Testis (tissue), 5 donors: ENCODE data around the gene CEP43. TPM values are rescaled to one million over a fixed set of nuclear protein-coding genes. Genes with fewer than 3 reads are reported as not detected.

Experiments used
- DNase-seq: peaks from one replicate; pipeline ENCODE4 v3.0.0-alpha.2; 2019
- H3K27ac ChIP-seq, 2 donors: fragments of 200-600 bp; sonication (generic); one replicate each; pipeline ENCODE4 v1.5.1; 2019
- H3K27me3 ChIP-seq: fragments of 200-600 bp; sonication (generic); one replicate; pipeline ENCODE4 v1.5.1; 2019
- H3K36me3 ChIP-seq: fragments of 200-600 bp; sonication (generic); one replicate; pipeline ENCODE4 v1.5.1; 2017; ENCODE audit warnings: low read depth; ENCODE audit errors: missing control alignments
- H3K4me1 ChIP-seq: fragments of 200-600 bp; sonication (generic); one replicate; pipeline ENCODE4 v1.5.1; 2019
- H3K4me3 ChIP-seq, 2 donors: fragments of 200-600 bp; sonication (generic); one replicate each; pipeline ENCODE4 v1.5.1; 2017 to 2019
- H3K9me3 ChIP-seq: fragments of 200-600 bp; sonication (generic); one replicate; pipeline ENCODE4 v1.5.1; 2017
- POLR2A ChIP-seq: fragments of 450-650 bp; IDR thresholded peaks from one replicate; pipeline ENCODE4 v1.6.1; 2017; ENCODE audit warnings: antibody characterized with exemption, mild to moderate bottlenecking, moderate library complexity
- WGBS, 2 donors: methylation state at CpG; one replicate each; pipeline ENCODE4 v1.1.5; 2018; 5-methylcytosine and 5-hydroxymethylcytosine counted together
- intact Hi-C: fragments of 100-400 bp; cut with DNase I; formaldehyde crosslinking; loops from one replicate; pipeline ENCODE4 v1.15.1; 2023; ENCODE audit warnings: low total_unique reads
- long read RNA-seq, 2 donors: transcript quantifications; one replicate each; lab custom pipeline, GENCODE V29; 2026
- polyA plus RNA-seq: library from polyadenylated mRNA; stranded (reverse); fragments of 350-450 nt; fragmentation: Illumina TruSeq; extraction: RNeasy Lipid Tissue Mini Kit (QIAGEN cat#74804); gene quantifications from one replicate; pipeline ENCODE4 v1.2.3, GENCODE V29; 2014; ENCODE audit warnings: low read depth, low replicate concordance; ENCODE audit not compliant: insufficient read depth
- total RNA-seq, 2 donors: library from RNA; depleted of rRNA; stranded (reverse); fragments of >200 nt; gene quantifications; one replicate each; pipeline ENCODE4 v1.2.3, GENCODE V29; 2016
- TF ChIP-seq, protein P1 (sequence below), 3 experiments: fragments of 450-650 bp in 2 of 3; fragments of 200-600 bp in 1 of 3; sonication (generic) in 1 of 3; IDR thresholded peaks; one replicate each; pipeline ENCODE4 v1.5.1; 2016 to 2019; ENCODE audit warnings: antibody characterized with exemption in 3 of 3, mild to moderate bottlenecking in 2 of 3, moderate library complexity in 1 of 3

Gene CEP43, protein sequence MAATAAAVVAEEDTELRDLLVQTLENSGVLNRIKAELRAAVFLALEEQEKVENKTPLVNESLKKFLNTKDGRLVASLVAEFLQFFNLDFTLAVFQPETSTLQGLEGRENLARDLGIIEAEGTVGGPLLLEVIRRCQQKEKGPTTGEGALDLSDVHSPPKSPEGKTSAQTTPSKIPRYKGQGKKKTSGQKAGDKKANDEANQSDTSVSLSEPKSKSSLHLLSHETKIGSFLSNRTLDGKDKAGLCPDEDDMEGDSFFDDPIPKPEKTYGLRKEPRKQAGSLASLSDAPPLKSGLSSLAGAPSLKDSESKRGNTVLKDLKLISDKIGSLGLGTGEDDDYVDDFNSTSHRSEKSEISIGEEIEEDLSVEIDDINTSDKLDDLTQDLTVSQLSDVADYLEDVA
- total RNA-seq (100 to 1,000 TPM in 1 of 2 donors, 10 to 100 TPM in 1; 67.0 to 129 TPM), polyA plus RNA-seq (105 TPM)
- long read RNA-seq, donor 1, full-length matches to known transcripts, result 4 of 4 reads
- long read RNA-seq, donor 1, partial matches to known transcripts, result 0 of 4 reads
- long read RNA-seq, donor 1, other reads (novel, unspliced or antisense), result 0 of 4 reads
- long read RNA-seq, donor 2, full-length matches to known transcripts, result 6 of 6 reads
- long read RNA-seq, donor 2, partial matches to known transcripts, result 0 of 6 reads
- long read RNA-seq, donor 2, other reads (novel, unspliced or antisense), result 0 of 6 reads

DNA sequence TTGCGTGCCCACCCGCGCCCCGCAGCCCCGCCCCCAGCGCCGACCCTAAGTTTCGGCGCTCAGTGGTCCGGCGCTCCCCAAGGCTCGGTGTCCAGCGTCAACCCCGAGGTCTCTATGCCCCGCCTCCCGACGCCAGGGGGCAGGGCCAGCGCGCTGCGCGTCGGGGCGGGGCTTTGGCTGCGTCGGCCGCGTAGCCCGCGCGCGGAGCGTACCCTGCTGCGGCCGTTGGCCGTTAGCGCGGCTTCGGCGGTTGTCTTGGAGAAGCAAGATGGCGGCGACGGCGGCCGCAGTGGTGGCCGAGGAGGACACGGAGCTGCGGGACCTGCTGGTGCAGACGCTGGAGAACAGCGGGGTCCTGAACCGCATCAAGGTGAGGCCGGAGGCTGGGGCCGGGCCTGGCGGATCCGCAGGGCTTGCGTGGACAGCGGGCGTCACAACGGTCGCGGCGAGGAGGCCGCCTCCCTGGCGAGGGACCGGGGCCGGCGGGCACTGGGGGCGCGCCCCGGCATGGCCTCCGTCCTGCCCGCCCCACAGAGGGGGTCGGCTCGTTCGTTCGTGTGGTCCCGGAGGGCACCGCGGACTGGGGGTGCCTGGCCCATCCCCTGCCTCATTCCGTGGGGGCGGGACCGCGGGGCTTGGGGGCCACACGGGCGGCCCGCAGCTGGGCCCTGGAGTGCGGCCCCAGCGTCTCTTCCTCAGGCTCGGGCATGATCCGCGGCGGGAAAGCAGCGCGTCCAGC is at the start of gene CEP43:
TSS of gene CEP43 (plus strand) at position 253 of the 739 bp plus-strand sequence. CDS start at position 269, 16 bp downstream.
- peak; percentile 97 for DNase-seq
- H3K9me3 ChIP-seq, result no peaks in the 10 kb centered on the region
- H3K4me3 ChIP-seq, result peak within 1 kb of the TSS; percentile 83 to 95
- WGBS, 2 donors, result 0 to 1% methylated on average over 17 to 85 of the region's 93 CpGs
- H3K4me1 ChIP-seq, result no peaks in the 10 kb centered on the region
- TF ChIP-seq, protein P1, sequence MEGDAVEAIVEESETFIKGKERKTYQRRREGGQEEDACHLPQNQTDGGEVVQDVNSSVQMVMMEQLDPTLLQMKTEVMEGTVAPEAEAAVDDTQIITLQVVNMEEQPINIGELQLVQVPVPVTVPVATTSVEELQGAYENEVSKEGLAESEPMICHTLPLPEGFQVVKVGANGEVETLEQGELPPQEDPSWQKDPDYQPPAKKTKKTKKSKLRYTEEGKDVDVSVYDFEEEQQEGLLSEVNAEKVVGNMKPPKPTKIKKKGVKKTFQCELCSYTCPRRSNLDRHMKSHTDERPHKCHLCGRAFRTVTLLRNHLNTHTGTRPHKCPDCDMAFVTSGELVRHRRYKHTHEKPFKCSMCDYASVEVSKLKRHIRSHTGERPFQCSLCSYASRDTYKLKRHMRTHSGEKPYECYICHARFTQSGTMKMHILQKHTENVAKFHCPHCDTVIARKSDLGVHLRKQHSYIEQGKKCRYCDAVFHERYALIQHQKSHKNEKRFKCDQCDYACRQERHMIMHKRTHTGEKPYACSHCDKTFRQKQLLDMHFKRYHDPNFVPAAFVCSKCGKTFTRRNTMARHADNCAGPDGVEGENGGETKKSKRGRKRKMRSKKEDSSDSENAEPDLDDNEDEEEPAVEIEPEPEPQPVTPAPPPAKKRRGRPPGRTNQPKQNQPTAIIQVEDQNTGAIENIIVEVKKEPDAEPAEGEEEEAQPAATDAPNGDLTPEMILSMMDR (IDR thresholded peaks at IDR 0.05), result peak in 2 of 3 experiments; percentile 8 to 33
- no peak for TF ChIP-seq POLR2A
- peak within 1 kb of the TSS; percentile 87 to 88 for H3K27ac ChIP-seq
- intact Hi-C loops, result no loop called here
- H3K36me3 ChIP-seq, result no peaks in the 10 kb centered on the region
- no peaks in the 10 kb centered on the region for H3K27me3 ChIP-seq

DNA sequence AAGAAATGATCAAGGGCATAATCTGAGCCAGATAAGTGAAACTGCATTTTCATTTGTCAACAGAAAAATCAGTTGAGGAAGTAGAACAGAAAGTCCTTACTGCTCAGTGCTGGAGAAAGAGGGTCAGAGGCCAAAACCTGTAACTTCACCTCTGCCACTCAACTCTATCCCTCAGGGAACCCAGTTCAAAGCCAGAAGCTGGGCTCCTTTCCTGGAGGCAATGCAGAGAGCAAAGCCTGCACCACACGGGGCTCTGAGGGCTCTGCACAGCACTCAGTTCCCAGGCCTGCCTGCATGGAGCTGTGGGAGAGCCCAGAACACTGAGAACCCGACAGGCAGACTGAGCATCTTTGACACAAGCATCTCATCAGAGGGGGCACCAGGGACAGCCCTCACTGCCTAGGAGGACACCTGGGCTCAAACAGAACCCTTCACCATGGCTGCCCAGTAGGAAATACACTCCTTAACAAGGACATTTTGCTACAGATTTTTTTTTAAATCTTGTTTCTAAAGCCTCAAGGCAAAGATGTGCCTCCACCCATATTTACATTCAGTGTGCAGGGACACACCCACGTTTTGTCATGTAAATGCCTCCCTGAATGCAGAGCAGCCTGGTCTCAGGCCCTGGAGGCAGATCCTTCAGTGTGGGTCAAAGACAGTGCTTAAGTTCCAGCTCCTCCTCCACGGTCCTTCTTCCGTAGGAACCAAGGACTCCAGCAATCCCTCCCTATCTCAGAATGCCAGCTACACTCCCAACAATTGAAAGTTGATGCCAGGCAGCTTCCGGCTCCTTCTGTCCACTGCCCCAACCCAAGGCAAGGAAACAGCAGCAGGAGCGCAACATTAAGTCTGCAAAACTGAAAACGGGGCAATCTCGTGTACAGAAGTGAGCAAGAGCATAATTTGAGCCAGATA is 49.4 kb upstream of the CEP43 start:
- 54 to 67% methylated on average over 8 to 9 of the region's 9 CpGs for WGBS, 2 donors
- intact Hi-C loops, result no loop called here

DNA sequence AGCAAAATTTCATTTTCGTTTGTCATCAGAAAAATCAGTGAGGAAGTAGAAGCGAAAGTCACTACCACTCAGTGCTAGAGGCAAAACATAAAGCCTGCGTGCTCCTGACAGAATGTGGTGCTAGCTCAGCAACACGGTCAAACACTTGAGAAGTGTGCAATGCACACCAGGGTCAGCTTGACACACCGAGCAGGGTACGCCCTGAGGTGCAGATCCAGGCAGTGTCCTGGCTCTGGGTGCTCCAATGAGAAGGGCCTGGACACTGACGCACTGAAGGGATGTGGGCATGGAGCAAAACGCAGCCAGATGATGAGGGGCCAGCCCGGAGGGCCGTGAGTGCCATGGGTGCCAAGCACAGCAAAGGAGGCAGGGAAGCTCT is 48.8 kb upstream of the CEP43 start:
- peaks cover 22% of the 10 kb centered on the region for H3K4me1 ChIP-seq
- no peaks in the 10 kb centered on the region for H3K9me3 ChIP-seq
- H3K27ac ChIP-seq, result peak overlapping the region in 1 of 2 donors; percentile 81
- TF ChIP-seq, protein P1 (IDR thresholded peaks at IDR 0.05), result no peak
- TF ChIP-seq POLR2A, result no peak
- intact Hi-C loops, result no loop called here
- H3K27me3 ChIP-seq, result no peaks in the 10 kb centered on the region
- WGBS, 2 donors, result 79 to 89% methylated on average over 10 of the region's 10 CpGs
- no peak for DNase-seq
- H3K4me3 ChIP-seq, result no peak overlapping the region
- H3K36me3 ChIP-seq, result no peaks in the 10 kb centered on the region

More for the DNA sequence above, 49.4 kb upstream of the CEP43 start:
- DNase-seq, result peak; percentile 37
- Histone ChIP-seq H3K4me3 (no peak overlapping the region), H3K36me3 (no peaks in the 10 kb centered on the region), H3K27me3 (no peaks in the 10 kb centered on the region), H3K9me3 (no peaks in the 10 kb centered on the region), H3K4me1 (peaks cover 19% of the 10 kb centered on the region), H3K27ac (peak overlapping the region in 1 of 2 donors; percentile 81)
- TF ChIP-seq, protein P1 (IDR thresholded peaks at IDR 0.05), result no peak
- no peak for TF ChIP-seq POLR2A
